ENCODE measurements around the gene ZNF335.

ZNF335 gene

GRCh38 chr20:45899046-45899835, 72.8 kb downstream of the ZNF335 start:
- no peak overlapping the region for H3K4me3 Mint-ChIP-seq
- no peaks in the 10 kb centered on the region for H3K9me3 Mint-ChIP-seq
- H3K27ac Mint-ChIP-seq = no peak overlapping the region
- DNase-seq (ENCODE audit: low spot score in 2 of 2) (no peak), ATAC-seq (ENCODE audit: low read depth) (no peak)
- peaks cover 14% of the 10 kb centered on the region for H3K36me3 Mint-ChIP-seq
- H3K27me3 Mint-ChIP-seq = no peaks in the 10 kb centered on the region
- H3K4me1 Mint-ChIP-seq = peaks cover 8% of the 10 kb centered on the region
